GM10248 (cell line): ENCODE measurements around the gene FASTKD3.

Experiments used
- CTCF ChIA-PET: fragments of 300-600 bp; sonication (Branson Sonifier 250); formaldehyde crosslinking; extraction: SDS; loops from one replicate; lab custom pipeline; 2021; ENCODE audit warnings: antibody characterized with exemption; lab: Yijun Ruan, JAX
- POLR2A ChIA-PET: fragments of 350-650 bp; sonication (Branson Sonifier 250); formaldehyde crosslinking; extraction: SDS; loops from one replicate; lab custom pipeline; 2020; ENCODE audit warnings: antibody characterized with exemption; lab: Yijun Ruan, JAX
- DNase-seq: peaks from one replicate; pipeline ENCODE4 v3.0.0; 2012; ENCODE audit errors: extremely low spot score
- TF ChIP-seq, protein P1 (sequence below): IDR thresholded peaks from 2 replicates; pipeline ENCODE4 v1.5.1; 2012; ENCODE audit warnings: mild to moderate bottlenecking, low read depth; ENCODE audit errors: extremely low read depth, missing control alignments, control extremely low read depth

The FASTKD3 gene

DNA sequence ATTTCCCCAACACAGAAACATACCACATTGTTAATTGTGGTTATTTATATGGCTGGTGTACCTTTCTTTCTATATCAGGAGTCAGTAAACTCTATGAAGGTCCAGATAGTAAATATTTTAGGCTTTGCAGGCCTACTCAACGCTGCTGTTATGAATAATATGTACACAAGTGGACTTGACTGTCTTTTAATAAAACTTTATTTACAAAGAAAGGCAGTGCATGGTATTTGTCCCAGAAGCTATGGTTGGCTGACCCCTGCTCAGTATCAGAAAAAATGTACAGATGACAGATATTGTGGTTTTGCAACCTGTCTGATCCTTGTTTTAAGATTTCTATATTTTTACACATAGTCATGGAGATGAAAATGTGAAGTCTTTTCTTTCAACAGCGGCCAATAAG, 5.8 kb upstream of the FASTKD3 start:
- TF ChIP-seq, protein P1, sequence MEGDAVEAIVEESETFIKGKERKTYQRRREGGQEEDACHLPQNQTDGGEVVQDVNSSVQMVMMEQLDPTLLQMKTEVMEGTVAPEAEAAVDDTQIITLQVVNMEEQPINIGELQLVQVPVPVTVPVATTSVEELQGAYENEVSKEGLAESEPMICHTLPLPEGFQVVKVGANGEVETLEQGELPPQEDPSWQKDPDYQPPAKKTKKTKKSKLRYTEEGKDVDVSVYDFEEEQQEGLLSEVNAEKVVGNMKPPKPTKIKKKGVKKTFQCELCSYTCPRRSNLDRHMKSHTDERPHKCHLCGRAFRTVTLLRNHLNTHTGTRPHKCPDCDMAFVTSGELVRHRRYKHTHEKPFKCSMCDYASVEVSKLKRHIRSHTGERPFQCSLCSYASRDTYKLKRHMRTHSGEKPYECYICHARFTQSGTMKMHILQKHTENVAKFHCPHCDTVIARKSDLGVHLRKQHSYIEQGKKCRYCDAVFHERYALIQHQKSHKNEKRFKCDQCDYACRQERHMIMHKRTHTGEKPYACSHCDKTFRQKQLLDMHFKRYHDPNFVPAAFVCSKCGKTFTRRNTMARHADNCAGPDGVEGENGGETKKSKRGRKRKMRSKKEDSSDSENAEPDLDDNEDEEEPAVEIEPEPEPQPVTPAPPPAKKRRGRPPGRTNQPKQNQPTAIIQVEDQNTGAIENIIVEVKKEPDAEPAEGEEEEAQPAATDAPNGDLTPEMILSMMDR, result no peak
- ChIA-PET POLR2A (no interaction called here), CTCF (interaction anchor here (2.1 to 8.3 kb wide), 2 partner anchors 11 to 17 kb away, joined by 11 to 75 read pairs; no protein-coding TSS in a partner anchor)
- DNase-seq, result no peak

DNA sequence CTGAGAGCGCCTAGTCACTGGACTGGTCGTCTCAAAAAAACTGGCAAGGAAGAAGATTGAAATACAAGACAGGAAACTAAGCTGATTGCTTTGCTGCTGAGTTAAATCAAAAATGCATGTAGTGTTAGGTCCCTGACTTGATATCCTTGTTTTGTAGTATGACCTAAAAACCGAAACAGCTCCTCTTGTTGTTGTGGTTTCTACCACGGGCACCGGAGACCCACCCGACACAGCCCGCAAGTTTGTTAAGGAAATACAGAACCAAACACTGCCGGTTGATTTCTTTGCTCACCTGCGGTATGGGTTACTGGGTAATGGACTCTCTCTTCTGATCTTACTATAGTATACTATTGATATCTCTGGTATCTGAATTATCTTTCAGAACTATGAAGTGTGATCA, 4.4 kb upstream of the FASTKD3 start:
- ChIA-PET POLR2A (no interaction called here), CTCF (interaction anchor here (1.0 to 8.3 kb wide), 7 partner anchors 12 to 57 kb away, joined by 3 to 75 read pairs (median 4); no protein-coding TSS in a partner anchor)
- no peak for DNase-seq
- TF ChIP-seq, protein P1, result no peak

DNA sequence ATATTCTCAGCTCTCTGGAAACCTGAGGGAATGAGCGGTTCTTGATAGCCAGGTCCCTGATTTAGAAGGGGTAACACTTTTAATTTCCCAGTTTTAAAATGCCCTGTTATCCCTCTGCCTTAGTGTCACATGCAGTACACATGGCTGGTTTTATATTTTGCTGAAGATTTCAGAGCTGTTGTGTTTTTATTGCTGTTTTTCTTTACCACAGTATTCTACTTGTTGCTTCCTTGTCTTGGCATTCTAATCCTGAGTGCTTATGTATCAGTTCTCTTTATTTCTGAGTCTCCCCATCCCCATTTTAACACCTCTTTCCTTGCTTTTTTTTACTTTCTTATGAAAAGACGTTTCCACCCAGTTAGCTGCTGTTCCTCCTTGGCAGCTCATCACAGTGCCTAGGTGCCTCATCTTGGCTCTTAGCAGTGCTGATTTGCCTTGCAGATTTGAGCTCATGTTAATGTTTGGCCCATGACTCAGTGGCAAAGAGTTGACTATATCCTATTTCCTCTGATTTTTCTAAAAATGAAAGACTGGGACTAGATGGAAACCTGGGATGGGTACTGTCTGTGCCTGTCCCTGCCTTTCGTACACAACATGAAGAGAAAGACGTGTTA, 3.8 kb upstream of the FASTKD3 start:
- ChIA-PET POLR2A (no interaction called here), CTCF (interaction anchor here (0.9 to 8.3 kb wide), 10 partner anchors 8 to 118 kb away, joined by 3 to 75 read pairs (median 4); no protein-coding TSS in a partner anchor)
- TF ChIP-seq, protein P1, result no peak
- DNase-seq, result no peak

DNA sequence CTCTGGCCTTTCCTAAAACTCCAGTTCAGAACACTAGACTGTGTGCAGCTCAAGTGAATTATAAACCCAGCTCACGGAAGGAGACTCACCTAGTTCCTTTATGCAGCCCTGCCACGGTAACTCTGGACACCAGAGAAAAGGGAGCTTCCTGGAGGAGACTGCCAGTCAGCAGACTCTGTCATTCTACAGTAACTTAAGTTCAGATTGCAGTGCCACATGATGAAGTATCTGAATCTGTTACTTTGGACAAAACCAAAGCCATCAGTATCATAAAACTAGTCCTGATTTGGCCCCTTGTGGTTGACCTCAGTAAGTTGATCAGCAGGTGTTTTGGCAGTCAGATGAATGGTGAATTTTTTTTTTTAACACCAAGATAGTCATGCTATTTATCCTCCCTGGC, 2.8 kb upstream of the FASTKD3 start:
- CTCF ChIA-PET, result interaction anchor here (0.9 to 8.3 kb wide), 8 partner anchors 9 to 117 kb away, joined by 3 to 75 read pairs (median 5); no protein-coding TSS in a partner anchor
- POLR2A ChIA-PET, result no interaction called here
- DNase-seq, result no peak
- TF ChIP-seq, protein P1, result no peak

DNA sequence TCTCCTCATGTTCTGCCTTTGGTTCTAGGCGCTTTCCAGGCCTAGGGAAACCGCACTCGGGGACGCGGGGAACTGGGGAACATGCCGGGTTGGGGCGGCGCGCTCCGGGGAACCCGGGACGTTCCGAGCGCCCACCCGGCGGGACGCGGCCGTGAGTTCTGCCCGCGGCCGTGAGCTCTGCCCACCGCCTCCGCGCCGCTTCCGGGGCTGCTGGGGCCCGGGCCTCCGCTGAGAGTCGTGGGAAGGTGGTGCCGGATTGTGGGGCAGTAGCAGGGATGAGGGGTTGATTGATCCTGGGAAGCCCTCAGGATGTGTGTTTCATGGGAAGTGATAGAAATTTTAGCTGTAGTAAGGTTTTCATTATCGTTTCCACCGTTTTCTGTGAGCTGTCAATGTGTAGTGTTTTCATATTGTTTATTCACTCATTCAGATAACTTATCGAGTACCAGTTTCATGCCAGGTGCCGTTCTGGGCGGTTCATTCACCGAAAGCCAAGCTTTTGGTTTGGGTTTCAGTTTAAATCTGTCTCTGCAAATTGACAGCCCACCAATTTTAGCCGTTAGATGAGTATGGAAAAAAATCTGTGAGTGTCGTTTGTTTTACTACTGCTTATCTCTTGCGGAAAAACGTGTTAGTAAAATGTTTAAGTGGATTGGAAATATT, 774 bp upstream of the FASTKD3 start:
- CTCF ChIA-PET, result interaction anchor here (1.0 to 3.6 kb wide), 6 partner anchors 8 to 1338 kb away, joined by 3 to 13 read pairs (median 7); no protein-coding TSS in a partner anchor
- POLR2A ChIA-PET, result interaction anchor here (1.0 kb wide), 1 partner anchor 11 kb away, joined by 4 read pairs; no protein-coding TSS in a partner anchor
- TF ChIP-seq, protein P1, result no peak
- peak; percentile 32 for DNase-seq

DNA sequence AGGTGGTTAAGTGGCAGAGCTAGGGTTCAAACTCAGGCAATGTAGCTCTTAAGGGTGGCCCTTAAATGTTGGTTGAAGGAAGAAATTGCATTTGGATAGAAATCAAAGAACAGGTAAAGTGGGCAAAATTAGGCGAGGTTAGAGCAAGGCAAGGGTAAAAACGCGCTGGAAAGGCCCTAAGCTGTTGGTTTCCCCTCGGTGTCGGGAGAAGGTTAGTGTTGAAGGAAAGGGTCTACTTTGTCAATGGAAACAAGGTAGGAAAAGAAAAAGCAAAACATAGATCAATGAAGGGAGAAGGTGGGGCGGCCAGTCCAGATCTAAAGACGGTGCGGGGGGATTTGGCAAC, 431 bp downstream of the FASTKD3 start:
- ChIA-PET CTCF (interaction anchor here (1.1 to 3.6 kb wide), 7 partner anchors 9 to 1339 kb away, joined by 3 to 13 read pairs (median 4); no protein-coding TSS in a partner anchor), POLR2A (interaction anchor here (0.6 to 1.0 kb wide), 2 partner anchors 10 kb away, joined by 3 to 4 read pairs; no protein-coding TSS in a partner anchor)
- no peak for DNase-seq
- TF ChIP-seq, protein P1, result no peak
